DND-41 (cell line): Measurements from ENCODE around the gene PRMT2.

ENCODE experiments used
- EZH2 ChIP-seq: IDR thresholded peaks from 3 replicates; pipeline ENCODE4 v1.6.1; 2012; ENCODE audit warnings: borderline replicate concordance, low read depth, mild to moderate bottlenecking, moderate library complexity, low read length, inconsistent platforms; ENCODE audit not compliant: severe bottlenecking
- TF ChIP-seq, protein P1 (sequence below): IDR thresholded peaks from 2 replicates; pipeline ENCODE4 v1.5.1; 2012; ENCODE audit warnings: borderline replicate concordance, low read length, moderate library complexity, mild to moderate bottlenecking; ENCODE audit not compliant: poor library complexity, severe bottlenecking; ENCODE audit errors: extremely low read depth

DNA sequence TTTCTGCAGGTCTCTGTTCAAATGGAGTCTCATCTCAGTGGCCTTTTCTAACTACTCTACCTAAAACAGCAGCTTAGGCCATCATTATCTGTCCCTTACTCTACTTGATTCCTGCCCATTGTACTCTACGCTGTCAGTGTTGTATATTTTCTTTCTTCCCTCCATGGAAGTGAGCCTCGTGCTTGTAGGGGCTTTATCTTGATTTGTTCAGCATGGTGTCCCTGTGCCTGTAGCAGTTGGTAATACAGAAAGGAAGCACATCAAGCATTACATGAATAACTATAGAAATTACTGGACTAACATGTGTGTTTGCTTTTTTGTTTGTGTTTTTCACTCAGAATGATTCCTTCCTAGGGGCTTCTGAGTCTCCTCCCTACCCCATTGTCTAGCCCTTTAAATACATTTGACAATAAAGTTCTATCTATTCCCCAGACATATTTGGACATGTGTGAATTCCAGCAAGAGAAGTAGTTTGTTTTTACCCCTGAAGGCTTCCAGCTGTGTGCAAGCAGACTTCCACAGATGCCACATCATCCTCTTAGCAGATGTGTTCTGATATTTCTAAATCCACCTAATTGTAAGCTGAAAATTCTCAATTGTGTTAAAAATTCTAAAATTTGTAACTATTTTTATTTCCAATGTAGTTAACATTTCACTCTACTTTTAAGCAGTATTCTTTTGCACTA lies 40.3 kb downstream of the PRMT2 start:
- TF ChIP-seq, protein P1, sequence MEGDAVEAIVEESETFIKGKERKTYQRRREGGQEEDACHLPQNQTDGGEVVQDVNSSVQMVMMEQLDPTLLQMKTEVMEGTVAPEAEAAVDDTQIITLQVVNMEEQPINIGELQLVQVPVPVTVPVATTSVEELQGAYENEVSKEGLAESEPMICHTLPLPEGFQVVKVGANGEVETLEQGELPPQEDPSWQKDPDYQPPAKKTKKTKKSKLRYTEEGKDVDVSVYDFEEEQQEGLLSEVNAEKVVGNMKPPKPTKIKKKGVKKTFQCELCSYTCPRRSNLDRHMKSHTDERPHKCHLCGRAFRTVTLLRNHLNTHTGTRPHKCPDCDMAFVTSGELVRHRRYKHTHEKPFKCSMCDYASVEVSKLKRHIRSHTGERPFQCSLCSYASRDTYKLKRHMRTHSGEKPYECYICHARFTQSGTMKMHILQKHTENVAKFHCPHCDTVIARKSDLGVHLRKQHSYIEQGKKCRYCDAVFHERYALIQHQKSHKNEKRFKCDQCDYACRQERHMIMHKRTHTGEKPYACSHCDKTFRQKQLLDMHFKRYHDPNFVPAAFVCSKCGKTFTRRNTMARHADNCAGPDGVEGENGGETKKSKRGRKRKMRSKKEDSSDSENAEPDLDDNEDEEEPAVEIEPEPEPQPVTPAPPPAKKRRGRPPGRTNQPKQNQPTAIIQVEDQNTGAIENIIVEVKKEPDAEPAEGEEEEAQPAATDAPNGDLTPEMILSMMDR = no peak
- TF ChIP-seq EZH2 = no peak
